ENCODE results near the gene GNPTAB. TPM values are rescaled to one million over a fixed set of nuclear protein-coding genes. Genes with fewer than 3 reads are reported as not detected.

GNPTAB gene
- total and polyA plus RNA-seq, 2 of the 8 experiments (the other 6 are each of a cell fraction or from before 2014, with no cell fraction given), result 21.5 to 51.3 TPM

- TF ChIP-seq POLR2A (IDR thresholded peaks at IDR 0.05; ENCODE audit: control extremely low read depth in 1 of 2, low read depth in 2 of 2, low read length in 2 of 2) (peak; percentile 41 to 83), RFX5 (IDR thresholded peaks at IDR 0.05; ENCODE audit: borderline replicate concordance, low read depth, low read length) (no peak), HDAC6 (IDR thresholded peaks at IDR 0.05; ENCODE audit: low read depth, low read length) (no peak), EP300 (IDR thresholded peaks at IDR 0.05; ENCODE audit: borderline replicate concordance in 1 of 2, low read depth in 2 of 2, low read length in 2 of 2) (no peak; a peak in 1 of 3 replicates), SP2 (IDR thresholded peaks at IDR 0.05; ENCODE audit: low read length) (no peak), KDM4A (IDR thresholded peaks at IDR 0.05; ENCODE audit: low read depth, low read length, severe bottlenecking) (peak; percentile 58), SIN3A (conservative IDR thresholded peaks at IDR 0.05 in 1 of 2, IDR thresholded peaks at IDR 0.05 in 1 of 2; ENCODE audit: low read depth in 1 of 2, low read length in 2 of 2) (0 out of 4 replicates have a peak, but pooled peaks of 1 of the 2 experiments have one; percentile 39), GTF2F1 (IDR thresholded peaks at IDR 0.05; ENCODE audit: borderline replicate concordance, low read depth, low read length) (no peak), SP1 (IDR thresholded peaks at IDR 0.05; ENCODE audit: low read depth, low read length) (no peak), PHF8 (conservative IDR thresholded peaks at IDR 0.05; ENCODE audit: low read depth, low read length) (peak; percentile 72), CTCF (IDR thresholded peaks at IDR 0.05; ENCODE audit: control extremely low read depth in 1 of 3, insufficient read depth in 1 of 3, low read depth in 1 of 3, low read length in 3 of 3) (peak in 1 of 3 experiments; percentile 0; a peak in 1 of 4 replicates), RNF2 (IDR thresholded peaks at IDR 0.05; ENCODE audit: borderline replicate concordance, low read depth, low read length, missing control alignments, poor library complexity, severe bottlenecking) (no peak), RBBP5 (IDR thresholded peaks at IDR 0.05; ENCODE audit: borderline replicate concordance, low read depth, low read length) (peak; percentile 90; the same call in 1 of the 2 replicates)
Observed at GRCh38 chr12:101876861-101877805, 46.4 kb upstream of the GNPTAB start, which contains the start of gene DRAM1 (continued).
